Cardiac septum (tissue), 1 donor: ENCODE measurements around the gene F10. TPM values are rescaled to one million over a fixed set of nuclear protein-coding genes. Genes with fewer than 3 reads are reported as not detected.

Source experiments
- DNase-seq: peaks from one replicate; pipeline ENCODE4 v3.0.0-alpha.2; 2020; ENCODE audit warnings: low spot score
- intact Hi-C: fragments of 100-400 bp; cut with DNase I; formaldehyde crosslinking; loops from one replicate; pipeline ENCODE4 v1.14.0; 2022
- total RNA-seq: library from RNA; stranded (reverse); fragmentation: NEBNext Ultra II Directional; extraction: Animal tissue kit (Norgen Biotek cat#: 25700); gene quantifications from one replicate; pipeline ENCODE4 v1.2.1, GENCODE V29; 2021
- donor health status: DM: no; HTN: no; CAD: no.

F10 gene
- total RNA-seq, 1 donor from 2014 or later: 13.7 TPM

GRCh38 chr13:113125506-113126264 is 3.1 kb downstream of the F10 start:
- DNase-seq: no peak
- intact Hi-C loops: no loop called here

- DNase-seq: peak; percentile 68
- intact Hi-C loops: no loop called here
Measured at GRCh38 chr13:113126265-113127150, 3.9 kb downstream of the F10 start.

DNA sequence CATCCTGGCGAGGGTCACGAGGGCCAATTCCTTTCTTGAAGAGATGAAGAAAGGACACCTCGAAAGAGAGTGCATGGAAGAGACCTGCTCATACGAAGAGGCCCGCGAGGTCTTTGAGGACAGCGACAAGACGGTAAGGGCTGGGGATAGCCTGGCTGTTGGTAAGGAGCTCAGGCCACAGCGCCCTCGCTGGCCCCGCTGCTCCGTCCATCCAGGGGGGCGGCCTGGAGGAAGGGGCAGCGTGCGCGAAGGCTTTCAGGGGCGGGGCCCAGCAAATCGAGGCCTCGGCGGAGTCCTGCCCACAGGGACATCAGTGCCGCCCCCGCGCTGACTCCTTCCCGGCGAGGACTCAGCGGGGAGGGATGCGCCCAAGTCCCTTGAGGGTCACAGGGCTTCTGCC is 6.9 kb downstream of the F10 start:
- peak; percentile 70 for DNase-seq
- intact Hi-C loops: no loop called here

- intact Hi-C loops: no loop called here
- DNase-seq: peak; percentile 76
Measured at GRCh38 chr13:113129921-113130750, 7.5 kb downstream of the F10 start.

- DNase-seq: no peak
- intact Hi-C loops: no loop called here
Measured at GRCh38 chr13:113135281-113135760, 12.7 kb downstream of the F10 start.

DNA sequence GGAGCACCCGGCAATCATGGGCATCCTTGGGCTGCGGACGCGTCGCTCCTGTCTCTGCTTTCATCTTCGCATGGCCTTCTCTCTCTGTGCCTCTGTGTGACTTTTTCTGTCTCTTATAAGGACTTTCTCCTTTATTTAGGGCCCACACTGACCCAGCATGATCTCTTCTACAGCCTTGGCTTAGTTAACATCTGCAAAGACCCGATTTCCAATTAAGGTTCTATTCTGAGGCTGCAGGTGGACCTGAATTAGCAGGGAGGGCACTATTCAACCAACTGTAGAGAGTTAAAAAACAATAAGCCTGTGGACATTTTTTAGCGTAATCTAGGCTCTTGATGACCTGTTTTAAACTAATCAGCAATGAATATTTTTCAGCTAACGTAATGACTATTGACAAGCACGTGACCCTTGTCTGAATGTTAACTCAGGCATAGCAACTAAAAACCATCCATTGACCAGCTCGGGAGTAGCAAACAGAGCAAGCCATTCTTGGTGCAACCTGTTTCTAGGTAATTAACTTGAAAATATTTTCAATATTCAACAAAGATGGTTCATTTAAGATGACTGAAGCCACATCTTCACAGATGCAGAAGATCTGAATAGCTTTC is 15.2 kb downstream of the F10 start:
- intact Hi-C loops: no loop called here

GRCh38 chr13:113138792-113139551 is 16.4 kb downstream of the F10 start:
- peak; percentile 38 for DNase-seq
- intact Hi-C loops: no loop called here

More for the DNA sequence above, 15.2 kb downstream of the F10 start:
- DNase-seq: peak; percentile 36

- intact Hi-C loops: no loop called here
- no peak for DNase-seq
Measured at GRCh38 chr13:113139577-113139976, 17.0 kb downstream of the F10 start.

GRCh38 chr13:113140677-113141600 is 18.3 kb downstream of the F10 start:
- DNase-seq: peak; percentile 53
- intact Hi-C loops: no loop called here

- DNase-seq: peak; percentile 54
- intact Hi-C loops: no loop called here
Measured at GRCh38 chr13:113141601-113141970, 19.0 kb downstream of the F10 start.

GRCh38 chr13:113142876-113143275 is 20.3 kb downstream of the F10 start:
- peak; percentile 33 for DNase-seq
- intact Hi-C loops: no loop called here

GRCh38 chr13:113143466-113144254 is 21.1 kb downstream of the F10 start:
- peak; percentile 68 for DNase-seq
- intact Hi-C loops: no loop called here

DNA sequence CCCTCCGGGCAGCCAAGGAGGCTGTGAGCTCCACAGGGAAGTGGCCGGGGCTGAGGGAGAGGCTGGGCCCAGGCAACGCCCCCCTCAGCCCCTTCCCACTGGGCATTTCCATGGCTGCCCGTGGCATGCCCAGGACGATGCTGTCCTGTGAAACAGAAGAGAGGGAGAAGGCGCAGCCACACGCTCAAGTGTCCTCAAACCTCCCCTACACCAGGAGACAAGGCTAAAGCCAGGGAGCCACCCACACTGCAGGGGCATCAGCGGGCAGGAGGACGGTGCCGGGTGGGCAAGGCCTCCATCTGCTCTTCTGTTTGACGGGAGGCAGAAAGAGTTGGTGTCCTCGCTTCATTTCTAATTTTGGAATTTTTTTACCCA is 21.6 kb downstream of the F10 start:
- peak; percentile 72 for DNase-seq
- intact Hi-C loops: no loop called here

DNA sequence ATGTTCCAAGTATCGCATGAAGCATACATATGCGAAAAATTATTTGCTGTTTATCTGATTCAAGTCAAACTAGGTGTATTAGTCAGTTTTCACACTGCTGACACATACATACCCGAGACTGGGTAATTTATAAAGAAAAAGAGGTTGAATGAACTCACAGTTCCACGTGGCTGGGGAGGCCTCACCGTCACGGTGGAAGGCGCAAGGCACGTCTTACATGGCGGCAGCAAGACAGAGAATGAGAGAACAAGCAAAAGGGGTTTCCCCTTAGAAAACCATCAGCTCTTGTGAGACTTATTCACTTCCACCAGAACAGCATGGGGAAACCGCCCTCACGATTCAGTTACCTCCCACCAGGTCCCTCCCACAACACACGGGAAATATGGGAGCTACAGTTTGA is 22.9 kb downstream of the F10 start:
- no peak for DNase-seq
- intact Hi-C loops: no loop called here

DNA sequence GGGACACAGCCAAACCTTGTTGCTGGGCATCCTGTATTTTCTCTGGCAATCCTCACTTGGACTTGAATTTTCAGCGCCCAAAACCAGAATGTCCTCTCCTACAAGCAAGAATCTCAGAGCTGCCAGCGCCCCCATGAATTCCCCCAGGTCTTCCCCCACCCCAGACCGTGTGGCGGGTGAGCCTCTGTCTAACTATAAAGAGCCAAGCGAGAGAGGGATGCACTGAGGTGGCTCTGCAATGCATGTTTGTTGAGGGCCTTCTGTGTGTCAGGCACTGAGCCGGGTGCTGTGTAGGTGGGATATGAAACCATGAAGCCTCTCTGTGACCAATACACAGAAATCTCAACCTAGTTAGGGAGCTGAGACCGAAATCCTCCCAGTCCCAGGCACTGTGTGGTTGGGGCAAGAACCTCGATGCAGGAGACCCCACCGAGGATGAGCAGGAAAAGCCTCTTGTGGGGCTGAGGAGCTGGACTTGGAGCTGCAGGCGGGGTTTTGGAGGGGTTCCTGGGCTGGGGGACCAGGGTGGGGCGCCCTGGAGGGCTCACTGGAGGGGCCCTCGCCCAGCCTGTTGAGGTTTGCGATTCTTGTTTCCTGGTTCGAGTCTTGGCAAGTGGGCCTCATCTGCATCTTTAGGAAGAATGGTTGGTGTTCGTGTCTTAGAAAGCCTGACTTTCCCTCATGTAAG is 23.5 kb downstream of the F10 start:
- intact Hi-C loops: no loop called here
- DNase-seq: peak; percentile 33

- intact Hi-C loops: no loop called here
- DNase-seq: peak; percentile 26
Measured at GRCh38 chr13:113146750-113147149, 24.2 kb downstream of the F10 start.
